Stomach smooth muscle (tissue), 2 donors: ENCODE results near the gene PFKFB4.

Source experiments
- H3K27ac ChIP-seq: one replicate; pipeline ENCODE4 v1.7.0; 2013; ENCODE audit warnings: mild to moderate bottlenecking, low read length, inconsistent platforms
- H3K27me3 ChIP-seq, 2 donors: one replicate each; pipeline ENCODE4 v1.7.0; 2013; ENCODE audit warnings: low read length in 2 of 2; ENCODE audit not compliant: insufficient read depth in 2 of 2, control insufficient read depth in 1 of 2
- H3K36me3 ChIP-seq, 2 donors: one replicate each; pipeline ENCODE4 v1.7.0; 2013; ENCODE audit warnings: low read length in 2 of 2; ENCODE audit not compliant: control insufficient read depth in 2 of 2, insufficient read depth in 2 of 2
- H3K4me1 ChIP-seq: one replicate; pipeline ENCODE4 v1.7.0; 2013; ENCODE audit warnings: low read length; ENCODE audit not compliant: control insufficient read depth, insufficient read depth
- H3K4me3 ChIP-seq, 2 donors: one replicate each; pipeline ENCODE4 v1.7.0; 2013; ENCODE audit warnings: low read length in 2 of 2
- H3K9ac ChIP-seq, 2 donors: one replicate each; pipeline ENCODE4 v1.7.0; 2013; ENCODE audit warnings: low read length in 2 of 2, mild to moderate bottlenecking in 1 of 2
- H3K9me3 ChIP-seq, 2 donors: one replicate each; pipeline ENCODE4 v1.7.0; 2013; ENCODE audit warnings: low read length in 2 of 2; ENCODE audit not compliant: control insufficient read depth in 2 of 2
- donor health status: healthy.
- donor health status: Pancreatic carcinoma.

Gene PFKFB4

DNA sequence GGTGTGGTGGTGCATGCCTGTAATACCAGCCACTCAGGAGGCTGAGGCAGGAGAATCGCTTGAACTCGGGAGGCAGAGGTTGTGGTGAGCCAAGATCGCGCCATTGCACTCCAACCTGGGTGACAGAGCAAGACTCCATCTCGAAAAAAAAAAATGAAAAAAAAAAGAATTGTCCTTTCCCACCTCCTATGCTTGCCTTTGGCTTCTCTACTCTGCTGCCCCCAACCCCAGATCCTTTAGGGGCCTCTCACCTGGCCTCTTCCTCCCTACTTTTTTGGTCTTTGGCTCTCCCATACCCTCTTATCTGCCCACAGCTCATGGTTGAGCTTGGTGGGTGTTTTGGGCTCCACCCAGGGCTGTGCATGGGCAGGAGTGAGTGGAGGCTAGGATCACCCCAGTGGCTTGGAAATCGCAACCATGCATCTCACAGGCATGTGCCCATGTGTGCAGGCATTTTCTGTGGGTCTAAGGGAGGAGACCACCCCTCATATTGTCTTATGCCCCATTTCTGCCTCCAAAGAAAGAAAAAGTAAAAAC is 50.6 kb downstream of the PFKFB4 start:
- Histone ChIP-seq H3K36me3 (no peaks in the 10 kb centered on the region), H3K9me3 (no peaks in the 10 kb centered on the region), H3K27me3 (no peaks in the 10 kb centered on the region), H3K4me1 (peaks cover 15% of the 10 kb centered on the region), H3K4me3 (no peak overlapping the region), H3K27ac (no peak overlapping the region), H3K9ac (no peak overlapping the region)

DNA sequence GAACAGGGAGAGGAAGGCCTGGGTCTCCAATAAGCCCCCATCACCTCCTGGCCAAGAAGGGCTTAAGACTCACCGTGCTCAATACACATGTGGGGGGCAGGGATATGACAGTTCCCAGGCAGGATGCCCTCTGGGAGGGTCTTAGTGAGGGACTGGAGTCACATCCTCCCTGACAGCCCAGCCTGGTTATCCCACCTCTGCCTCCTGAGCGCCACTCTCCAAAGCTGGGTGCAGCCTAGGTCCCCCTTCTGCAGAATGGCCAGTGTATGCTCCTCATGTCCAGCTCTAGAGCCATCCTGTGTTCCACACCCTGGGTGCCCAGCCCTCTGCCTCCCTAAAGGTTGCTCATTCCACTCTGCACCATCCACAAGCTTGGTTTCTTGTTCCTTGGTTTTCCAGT is 51.5 kb downstream of the PFKFB4 start:
- no peaks in the 10 kb centered on the region for H3K27me3 ChIP-seq
- peak overlapping the region; percentile 81 to 90 for H3K9ac ChIP-seq
- peaks cover 15% of the 10 kb centered on the region for H3K4me1 ChIP-seq
- H3K27ac ChIP-seq = peak overlapping the region; percentile 90
- peak overlapping the region in 1 of 2 donors; percentile 68 for H3K4me3 ChIP-seq
- H3K9me3 ChIP-seq = no peaks in the 10 kb centered on the region
- H3K36me3 ChIP-seq = peaks cover 0 to 2% of the 10 kb centered on the region in 2 donors

DNA sequence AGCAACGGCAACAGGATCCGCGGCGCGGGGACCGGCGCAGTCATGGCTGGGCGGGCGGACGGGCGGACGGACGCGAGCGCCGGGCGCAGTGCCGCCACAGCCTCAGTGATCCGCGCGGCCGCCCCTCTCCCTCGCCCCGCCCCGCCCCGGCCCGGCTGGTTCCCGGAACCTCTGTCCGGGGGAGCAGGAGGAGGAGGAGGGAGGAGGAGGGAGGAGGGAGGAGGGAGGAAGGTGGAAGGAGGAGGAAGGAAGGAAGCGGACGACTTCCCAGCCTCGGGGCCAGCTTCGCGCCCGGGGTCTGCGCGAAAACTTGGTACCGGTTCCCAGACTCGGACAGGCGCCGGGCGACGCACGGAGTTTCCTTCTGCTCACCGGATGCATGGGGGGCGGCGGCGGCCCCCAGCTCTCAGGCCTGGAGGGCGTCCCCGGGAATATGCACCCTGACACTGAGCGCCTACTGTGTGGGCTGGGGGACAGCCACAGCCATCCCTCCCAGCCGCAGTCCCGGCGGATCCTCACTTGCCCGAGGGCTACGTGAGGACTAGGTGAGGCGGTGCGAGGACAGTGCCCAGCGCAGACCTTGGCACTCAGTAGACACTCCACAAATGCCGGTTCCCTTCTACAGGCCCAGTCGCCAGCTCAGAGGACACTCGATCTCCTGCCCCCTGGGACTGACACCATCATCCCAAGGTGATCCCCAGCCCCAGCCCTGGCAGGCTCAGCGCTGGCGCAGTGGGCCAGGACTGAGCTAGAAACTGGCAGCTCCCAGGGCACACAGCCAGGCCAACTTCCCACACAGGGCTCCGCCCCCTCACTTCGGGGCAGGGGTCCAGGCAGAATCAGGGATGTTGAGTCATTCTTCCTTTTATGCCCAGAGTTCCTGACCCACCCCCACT is 52.3 kb downstream of the PFKFB4 start, which contains the start of gene SHISA5:
Gene SHISA5, minus strand, starts transcription at position 124 of the 896 bp plus-strand sequence. Its CDS starts 80 bp downstream, at position 44.
- H3K27ac ChIP-seq = peak within 1 kb of the TSS; percentile 90
- H3K36me3 ChIP-seq = peaks cover 2 to 4% of the 10 kb centered on the region in 2 donors
- peak within 1 kb of the TSS; percentile 81 to 90 for H3K9ac ChIP-seq
- no peaks in the 10 kb centered on the region for H3K27me3 ChIP-seq
- H3K4me1 ChIP-seq = peaks cover 15% of the 10 kb centered on the region
- H3K4me3 ChIP-seq = peak within 1 kb of the TSS; percentile 68 to 86
- no peaks in the 10 kb centered on the region for H3K9me3 ChIP-seq

DNA sequence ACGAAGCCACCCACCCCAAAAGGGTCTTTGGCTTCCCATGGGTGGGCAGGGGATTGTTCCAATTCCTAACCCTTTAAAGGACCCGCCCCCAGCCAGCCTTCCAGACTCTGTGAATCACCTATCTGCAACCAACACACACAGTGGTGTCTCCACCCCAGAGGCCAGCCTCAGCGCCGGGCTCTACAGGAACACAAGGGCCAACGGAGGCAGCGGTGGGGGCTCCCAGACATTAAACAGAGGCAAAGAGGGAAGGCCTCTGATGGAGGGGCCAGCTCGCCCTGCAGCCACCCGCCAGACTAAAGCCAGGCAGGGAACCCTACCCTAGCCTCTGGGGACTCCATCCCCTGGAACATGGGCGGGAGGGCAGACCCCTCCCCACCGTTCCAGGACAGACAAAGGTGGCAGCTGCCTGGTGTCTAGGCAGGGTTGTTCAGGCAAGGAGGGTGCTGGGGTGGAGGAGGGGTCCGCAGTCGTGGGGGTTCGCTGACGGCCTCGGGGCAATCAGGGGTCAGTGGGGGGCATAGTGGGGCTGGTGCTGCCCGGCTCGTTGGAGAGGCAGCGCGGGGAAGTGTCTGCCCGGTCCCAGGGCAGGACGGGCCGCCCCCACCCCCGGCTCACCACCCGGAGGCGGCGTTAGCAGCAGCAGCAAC is 53.1 kb downstream of the PFKFB4 start:
- peak overlapping the region; percentile 90 for H3K27ac ChIP-seq
- peaks cover 2 to 4% of the 10 kb centered on the region in 2 donors for H3K36me3 ChIP-seq
- no peaks in the 10 kb centered on the region for H3K27me3 ChIP-seq
- H3K9me3 ChIP-seq = no peaks in the 10 kb centered on the region
- H3K9ac ChIP-seq = peak overlapping the region; percentile 78 to 81
- H3K4me3 ChIP-seq = peak overlapping the region; percentile 68 to 86
- H3K4me1 ChIP-seq = peaks cover 15% of the 10 kb centered on the region

DNA sequence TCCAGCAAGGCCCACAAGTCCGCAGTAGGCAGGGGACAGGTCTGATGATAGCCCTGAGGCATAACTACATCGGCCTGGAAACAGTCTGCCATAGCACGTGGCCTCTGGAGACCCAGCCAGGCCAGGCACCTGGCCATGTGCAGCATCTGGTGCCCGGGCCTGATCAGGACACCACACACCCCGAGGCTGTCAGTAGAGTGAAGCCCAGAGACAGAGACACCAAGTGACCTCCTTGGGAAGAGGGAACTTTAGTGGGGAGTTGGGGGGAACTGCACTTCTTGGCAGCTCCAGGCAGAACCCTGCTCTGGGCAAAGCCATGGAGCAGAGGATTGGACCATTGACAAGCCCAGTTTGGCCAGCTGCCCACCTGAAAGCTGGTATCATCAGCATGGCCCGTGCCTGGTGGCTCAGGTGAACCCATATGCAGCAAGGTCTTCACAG is 53.9 kb downstream of the PFKFB4 start:
- H3K36me3 ChIP-seq = peaks cover 4 to 6% of the 10 kb centered on the region in 2 donors
- peak overlapping the region; percentile 90 for H3K27ac ChIP-seq
- H3K9ac ChIP-seq = peak overlapping the region; percentile 47 to 81
- no peaks in the 10 kb centered on the region for H3K27me3 ChIP-seq
- H3K4me3 ChIP-seq = peak overlapping the region; percentile 68 to 86
- no peaks in the 10 kb centered on the region for H3K9me3 ChIP-seq
- H3K4me1 ChIP-seq = peaks cover 15% of the 10 kb centered on the region

DNA sequence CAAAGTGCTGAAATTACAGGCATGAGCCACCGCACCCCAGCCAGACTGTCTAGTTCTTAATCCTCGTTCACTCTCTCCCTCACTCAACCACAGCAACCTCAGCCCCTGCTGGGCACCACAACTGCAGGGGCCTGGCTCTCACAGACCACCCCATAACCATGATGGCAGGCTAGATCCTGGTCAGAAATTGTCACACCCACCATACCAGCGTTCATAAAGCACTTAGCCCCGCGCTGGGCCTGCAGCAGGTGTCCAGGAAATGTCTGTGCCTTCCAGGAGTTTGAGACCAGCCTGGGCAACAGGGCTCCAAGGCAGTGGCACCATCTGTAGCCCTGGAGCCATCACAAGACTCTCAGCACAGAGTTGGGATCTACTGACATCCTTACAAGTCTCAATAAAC is 54.5 kb downstream of the PFKFB4 start:
- H3K9me3 ChIP-seq = no peaks in the 10 kb centered on the region
- H3K27ac ChIP-seq = peak overlapping the region; percentile 90
- peaks cover 4 to 6% of the 10 kb centered on the region in 2 donors for H3K36me3 ChIP-seq
- no peak overlapping the region for H3K9ac ChIP-seq
- no peak overlapping the region for H3K4me3 ChIP-seq
- H3K27me3 ChIP-seq = no peaks in the 10 kb centered on the region
- peaks cover 15% of the 10 kb centered on the region for H3K4me1 ChIP-seq

DNA sequence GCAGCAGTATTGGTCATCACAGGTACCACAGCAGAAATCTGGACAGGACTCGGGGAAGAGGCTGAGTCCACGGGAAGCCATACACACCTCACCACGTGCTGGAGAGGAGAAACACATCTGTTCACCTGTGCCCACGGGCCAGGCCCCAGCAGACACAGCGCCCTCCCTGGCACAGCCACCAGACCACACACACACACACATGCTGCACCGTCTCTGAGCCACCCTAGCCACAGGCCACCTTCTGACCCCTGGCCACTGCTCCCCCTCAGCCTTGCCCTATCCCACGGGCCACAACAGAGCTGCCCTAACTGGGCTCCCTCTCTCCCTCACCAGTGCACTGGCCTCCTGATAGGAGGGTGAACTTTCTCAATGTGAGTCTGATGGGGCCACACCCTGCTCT is 55.4 kb downstream of the PFKFB4 start:
- H3K27ac ChIP-seq = no peak overlapping the region
- peaks cover 15% of the 10 kb centered on the region for H3K4me1 ChIP-seq
- no peak overlapping the region for H3K9ac ChIP-seq
- H3K9me3 ChIP-seq = no peaks in the 10 kb centered on the region
- no peak overlapping the region for H3K4me3 ChIP-seq
- H3K36me3 ChIP-seq = peaks cover 4 to 6% of the 10 kb centered on the region in 2 donors
- no peaks in the 10 kb centered on the region for H3K27me3 ChIP-seq

DNA sequence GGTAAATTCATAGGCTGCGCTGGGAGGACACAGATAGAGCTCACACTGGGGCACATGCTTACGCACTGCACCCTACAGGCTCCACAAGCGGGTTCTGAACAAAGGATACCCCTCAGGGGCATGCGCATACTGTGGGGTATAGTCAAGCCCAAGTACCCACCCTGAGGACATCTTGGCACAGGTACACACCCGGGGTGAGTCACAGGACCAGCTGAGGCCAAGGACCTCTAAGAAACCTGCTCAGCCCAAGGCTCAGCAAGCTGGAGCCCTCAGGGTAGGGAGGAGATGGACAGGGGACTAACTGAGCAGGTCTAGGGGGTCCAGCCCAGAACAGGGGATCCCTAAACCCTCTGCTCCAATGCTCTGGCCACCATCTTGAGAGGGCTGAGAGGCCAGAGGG is 55.9 kb downstream of the PFKFB4 start:
- H3K9me3 ChIP-seq = no peaks in the 10 kb centered on the region
- peaks cover 4 to 6% of the 10 kb centered on the region in 2 donors for H3K36me3 ChIP-seq
- peaks cover 15% of the 10 kb centered on the region for H3K4me1 ChIP-seq
- no peaks in the 10 kb centered on the region for H3K27me3 ChIP-seq
- H3K27ac ChIP-seq = no peak overlapping the region
- H3K4me3 ChIP-seq = no peak overlapping the region
- H3K9ac ChIP-seq = no peak overlapping the region

DNA sequence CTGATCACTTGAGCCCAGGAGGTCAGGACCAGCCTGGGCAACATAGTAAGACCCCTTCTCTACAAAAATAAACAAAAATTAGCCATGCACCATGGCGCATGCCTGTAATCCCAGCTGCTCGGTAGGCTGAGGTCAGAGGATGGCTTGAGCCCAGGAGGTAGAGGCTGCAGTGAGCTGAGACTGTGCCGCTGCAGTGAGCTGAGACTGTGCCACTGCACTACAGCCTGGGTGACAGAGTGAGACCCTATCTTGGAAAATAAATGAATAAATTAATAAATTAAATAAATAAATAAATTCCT is 63.5 kb downstream of the PFKFB4 start:
- Histone ChIP-seq H3K4me1 (no peaks in the 10 kb centered on the region), H3K9me3 (no peaks in the 10 kb centered on the region), H3K9ac (no peak overlapping the region), H3K27ac (no peak overlapping the region), H3K36me3 (peaks cover 0 to 6% of the 10 kb centered on the region in 2 donors), H3K4me3 (no peak overlapping the region), H3K27me3 (no peaks in the 10 kb centered on the region)

DNA sequence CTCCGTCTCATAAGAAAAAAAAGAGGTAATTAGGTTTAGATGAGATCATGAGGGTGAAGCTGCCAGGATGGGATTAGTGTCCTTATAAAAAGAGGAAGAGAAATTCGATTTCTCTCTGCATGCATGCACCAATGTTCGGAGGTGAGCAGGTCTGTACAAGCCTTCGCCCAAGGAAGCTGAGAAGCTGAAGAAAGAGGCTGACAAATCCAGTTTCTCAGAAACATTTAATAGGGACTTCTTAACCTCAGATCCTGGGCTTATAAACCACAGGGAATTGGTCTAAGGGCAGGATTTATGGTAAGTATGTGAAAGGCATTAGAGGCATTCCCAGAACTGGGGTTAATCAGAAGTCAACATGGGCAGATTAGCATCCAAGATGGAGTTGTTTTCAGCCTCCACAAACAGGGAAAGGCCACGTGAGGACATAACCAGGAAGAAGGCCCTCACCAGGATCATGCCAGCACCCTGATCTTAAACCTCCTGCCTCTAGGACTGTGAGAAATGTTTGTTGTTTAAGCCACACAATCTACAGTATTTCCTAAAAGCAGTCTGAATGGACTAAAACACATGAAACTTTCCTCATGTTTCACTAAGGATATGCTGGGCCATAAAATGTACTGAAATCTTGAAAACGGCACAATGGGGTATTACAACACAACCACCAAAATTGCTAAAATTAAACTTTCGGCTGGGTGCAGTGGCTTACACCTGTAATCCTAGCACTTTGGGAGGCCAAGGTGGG is 64.0 kb downstream of the PFKFB4 start:
- Histone ChIP-seq H3K36me3 (peaks cover 0 to 5% of the 10 kb centered on the region in 2 donors), H3K9me3 (no peaks in the 10 kb centered on the region), H3K27me3 (no peaks in the 10 kb centered on the region), H3K27ac (no peak overlapping the region), H3K9ac (no peak overlapping the region), H3K4me1 (no peaks in the 10 kb centered on the region), H3K4me3 (no peak overlapping the region)
